Measurements from ENCODE around the gene EPB41L2. TPM values are rescaled to one million over a fixed set of nuclear protein-coding genes. Genes with fewer than 3 reads are reported as not detected.

Gene EPB41L2
- total and polyA plus RNA-seq, 10 donors = 19.3 to 210 (median 123) TPM

DNA sequence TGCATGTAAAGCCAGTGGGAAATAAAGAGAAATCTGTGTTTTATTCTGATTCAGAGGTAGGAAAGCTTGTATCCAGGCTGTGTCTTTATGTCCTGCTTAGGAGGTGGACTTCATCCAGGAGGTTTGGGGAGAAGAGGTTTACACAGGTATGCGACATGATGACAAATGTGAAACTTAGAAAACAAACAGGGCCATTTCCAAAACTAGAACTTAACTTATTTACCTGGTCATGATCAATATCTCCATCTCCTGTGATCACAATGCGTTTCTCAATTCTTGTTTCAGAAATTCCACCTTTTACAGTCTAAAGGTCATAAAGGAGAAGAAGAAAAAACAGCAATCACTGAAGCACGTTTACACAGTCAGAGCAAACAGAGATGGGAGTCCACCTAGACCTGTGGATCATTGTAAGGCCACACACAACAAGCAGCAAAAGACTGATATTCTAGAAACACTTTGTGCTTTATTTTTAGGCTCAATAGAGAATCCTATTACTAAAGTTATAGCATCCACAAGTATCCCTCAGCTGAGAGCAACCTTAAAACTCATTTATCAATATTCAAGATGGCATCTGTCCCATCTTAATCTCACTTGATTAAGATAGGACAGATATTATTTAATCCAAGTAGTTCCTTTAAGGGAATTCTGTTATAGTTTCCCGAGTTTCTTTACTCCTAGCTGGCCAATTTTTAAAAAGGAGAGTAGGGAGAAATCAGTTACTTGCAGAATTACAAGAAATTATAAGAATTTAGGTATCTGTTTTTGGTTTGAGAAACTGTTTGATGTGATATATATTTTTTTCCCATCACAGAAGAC lies 199.4 kb downstream of the EPB41L2 start:
- no peak overlapping the region for H3K27ac ChIP-seq
- H3K4me3 ChIP-seq = no peak overlapping the region
- H3K27me3 ChIP-seq (replicated peaks in 1 of 7) = no peaks in the 10 kb centered on the region
- WGBS, 5 donors = 87 to 93% (median 90%) methylated on average over 4 of the region's 4 CpGs
- no peaks in the 10 kb centered on the region for H3K9me3 ChIP-seq
- intact Hi-C loops (cut with DNase I; ENCODE audit: low total_unique reads) = no loop called here
- DNase-seq = no peak
- TF ChIP-seq, protein P1, sequence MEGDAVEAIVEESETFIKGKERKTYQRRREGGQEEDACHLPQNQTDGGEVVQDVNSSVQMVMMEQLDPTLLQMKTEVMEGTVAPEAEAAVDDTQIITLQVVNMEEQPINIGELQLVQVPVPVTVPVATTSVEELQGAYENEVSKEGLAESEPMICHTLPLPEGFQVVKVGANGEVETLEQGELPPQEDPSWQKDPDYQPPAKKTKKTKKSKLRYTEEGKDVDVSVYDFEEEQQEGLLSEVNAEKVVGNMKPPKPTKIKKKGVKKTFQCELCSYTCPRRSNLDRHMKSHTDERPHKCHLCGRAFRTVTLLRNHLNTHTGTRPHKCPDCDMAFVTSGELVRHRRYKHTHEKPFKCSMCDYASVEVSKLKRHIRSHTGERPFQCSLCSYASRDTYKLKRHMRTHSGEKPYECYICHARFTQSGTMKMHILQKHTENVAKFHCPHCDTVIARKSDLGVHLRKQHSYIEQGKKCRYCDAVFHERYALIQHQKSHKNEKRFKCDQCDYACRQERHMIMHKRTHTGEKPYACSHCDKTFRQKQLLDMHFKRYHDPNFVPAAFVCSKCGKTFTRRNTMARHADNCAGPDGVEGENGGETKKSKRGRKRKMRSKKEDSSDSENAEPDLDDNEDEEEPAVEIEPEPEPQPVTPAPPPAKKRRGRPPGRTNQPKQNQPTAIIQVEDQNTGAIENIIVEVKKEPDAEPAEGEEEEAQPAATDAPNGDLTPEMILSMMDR (IDR thresholded peaks at IDR 0.05 in 8 of 11, conservative IDR thresholded peaks at IDR 0.05 in 3 of 11) = no peak
- TF ChIP-seq POLR2AphosphoS5 (IDR thresholded peaks at IDR 0.05) (no peak), POLR2A (IDR thresholded peaks at IDR 0.05) (no peak)
- peaks cover 0 to 85% (median 10%) of the 10 kb centered on the region in 6 donors for H3K36me3 ChIP-seq
- no peaks in the 10 kb centered on the region for H3K4me1 ChIP-seq

DNA sequence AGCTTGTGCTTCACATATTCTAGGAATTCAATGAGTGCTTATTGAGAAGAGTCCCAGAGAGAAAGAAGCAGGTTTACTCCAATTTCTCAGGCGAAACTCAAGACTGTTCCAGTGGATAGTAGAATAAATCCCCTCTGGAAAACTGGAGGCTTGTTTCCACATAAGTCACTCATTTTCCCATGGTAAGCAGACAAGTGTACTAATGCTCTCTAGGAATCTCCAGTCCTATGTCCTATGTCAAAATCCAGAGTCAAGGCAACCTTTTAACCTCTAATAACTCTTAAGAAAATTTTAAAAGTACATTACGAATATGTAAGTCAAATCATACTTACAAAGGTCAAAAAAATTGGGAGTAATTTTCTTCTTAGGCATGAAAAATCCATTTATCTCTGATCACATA lies 200.7 kb downstream of the EPB41L2 start:
- Histone ChIP-seq H3K27ac (no peak overlapping the region), H3K27me3 (replicated peaks in 1 of 7) (no peaks in the 10 kb centered on the region), H3K9me3 (no peaks in the 10 kb centered on the region), H3K4me3 (no peak overlapping the region), H3K4me1 (no peaks in the 10 kb centered on the region), H3K36me3 (peaks cover 0 to 96% (median 10%) of the 10 kb centered on the region in 6 donors)
- WGBS, 5 donors = 72 to 98% (median 90%) methylated on average over 2 of the region's 2 CpGs
- intact Hi-C loops (cut with DNase I; ENCODE audit: low total_unique reads) = no loop called here
- DNase-seq = no peak
- TF ChIP-seq POLR2AphosphoS5 (IDR thresholded peaks at IDR 0.05) = no peak
- TF ChIP-seq, protein P1 (IDR thresholded peaks at IDR 0.05 in 8 of 11, conservative IDR thresholded peaks at IDR 0.05 in 3 of 11) = no peak
- no peak for TF ChIP-seq POLR2A (IDR thresholded peaks at IDR 0.05)

DNA sequence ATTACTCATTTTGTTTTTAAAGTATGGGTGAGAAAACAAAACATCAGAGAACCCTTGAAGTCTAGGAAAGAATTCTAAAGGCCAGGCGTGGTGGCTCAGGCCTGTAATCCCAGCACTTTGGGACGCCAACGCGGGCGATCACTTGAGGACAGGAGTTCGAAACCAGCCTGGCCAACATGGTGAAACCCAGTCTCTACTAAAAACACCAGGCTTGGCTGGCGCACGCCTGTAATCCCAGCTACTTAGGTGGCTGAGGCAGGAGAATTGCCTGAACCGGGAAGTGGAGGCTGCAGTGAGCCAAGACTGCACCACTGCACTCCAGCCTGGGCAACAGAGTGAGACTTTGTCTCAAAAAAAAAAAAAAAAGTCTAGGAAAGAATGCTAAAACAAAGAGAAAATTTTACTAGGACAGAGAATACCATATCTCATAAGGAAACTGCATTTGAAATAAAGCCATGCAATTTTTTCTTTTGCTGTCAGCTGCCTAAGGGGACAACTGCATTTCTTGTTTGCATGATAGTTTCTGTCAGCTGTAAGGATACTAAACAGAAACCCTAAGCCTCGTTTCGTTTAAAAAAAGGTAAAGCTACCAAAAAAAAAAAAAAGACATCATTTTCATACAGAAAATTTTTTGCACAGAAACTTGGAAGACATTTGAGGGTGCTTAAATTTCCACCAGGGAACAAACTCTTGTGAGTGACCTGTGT lies 203.7 kb downstream of the EPB41L2 start:
- 91 to 97% (median 94%) methylated on average over 11 of the region's 11 CpGs for WGBS, 5 donors
- DNase-seq = no peak
- Histone ChIP-seq H3K4me3 (no peak overlapping the region), H3K36me3 (peaks cover 0 to 75% (median 7%) of the 10 kb centered on the region in 6 donors), H3K9me3 (no peaks in the 10 kb centered on the region), H3K4me1 (no peaks in the 10 kb centered on the region), H3K27me3 (replicated peaks in 1 of 7) (no peaks in the 10 kb centered on the region), H3K27ac (no peak overlapping the region)
- intact Hi-C loops (cut with DNase I; ENCODE audit: low total_unique reads) = no loop called here
- TF ChIP-seq POLR2AphosphoS5 (IDR thresholded peaks at IDR 0.05) (no peak), POLR2A (IDR thresholded peaks at IDR 0.05) (no peak)
- TF ChIP-seq, protein P1 (IDR thresholded peaks at IDR 0.05 in 8 of 11, conservative IDR thresholded peaks at IDR 0.05 in 3 of 11) = no peak

Measured in spleen (tissue), 11 donors.